Neuron (in vitro differentiated cells): ENCODE results near the gene TBC1D2B.
"Not testable (repeated sequence)": the region's sequence is repeated elsewhere in the genome, so short reads cannot be mapped to it uniquely, and the experiment has no call there.

ENCODE experiments used
- H2AFZ ChIP-seq: one replicate; pipeline ENCODE4 v1.6.1; 2013; ENCODE audit warnings: low read depth, mild to moderate bottlenecking, inconsistent platforms, low read length, moderate library complexity
- H3K27me3 ChIP-seq: one replicate; pipeline ENCODE4 v1.6.1; 2013; ENCODE audit warnings: low read length; ENCODE audit not compliant: insufficient read depth
- H3K36me3 ChIP-seq: one replicate; pipeline ENCODE4 v1.6.1; 2013; ENCODE audit warnings: low read length; ENCODE audit not compliant: insufficient read depth
- H3K4me1 ChIP-seq: one replicate; pipeline ENCODE4 v1.6.1; 2013; ENCODE audit warnings: low read length; ENCODE audit not compliant: insufficient read depth
- H3K4me3 ChIP-seq: 2 replicates; pipeline ENCODE4 v1.5.1; 2013; ENCODE audit warnings: mild to moderate bottlenecking, low read length, moderate library complexity
- H3K9me3 ChIP-seq: one replicate; pipeline ENCODE4 v1.6.1; 2013; ENCODE audit warnings: low read length

The TBC1D2B gene

DNA sequence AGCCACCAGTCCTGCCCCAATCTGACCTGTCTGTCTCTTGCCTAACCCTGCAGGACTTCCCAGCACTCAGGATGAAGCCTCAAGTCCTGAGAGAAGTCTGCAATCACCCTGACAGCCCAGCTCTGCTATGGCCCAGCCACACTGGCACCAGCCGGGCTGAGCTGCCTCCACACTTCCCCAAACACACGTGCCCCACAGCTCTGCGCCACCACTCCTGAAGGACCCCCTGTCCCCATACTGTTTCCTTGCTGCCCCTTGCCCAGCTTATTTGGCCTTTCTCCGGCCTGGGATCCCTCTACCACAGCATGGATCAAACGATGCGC is 76.6 kb downstream of the TBC1D2B start:
- no peak overlapping the region for H3K4me3 ChIP-seq
- H3K9me3 ChIP-seq, result no peaks in the 10 kb centered on the region
- H3K27me3 ChIP-seq, result no peaks in the 10 kb centered on the region
- H3K36me3 ChIP-seq, result peaks cover 3% of the 10 kb centered on the region
- no peak overlapping the region for H2AFZ ChIP-seq
- no peaks in the 10 kb centered on the region for H3K4me1 ChIP-seq

DNA sequence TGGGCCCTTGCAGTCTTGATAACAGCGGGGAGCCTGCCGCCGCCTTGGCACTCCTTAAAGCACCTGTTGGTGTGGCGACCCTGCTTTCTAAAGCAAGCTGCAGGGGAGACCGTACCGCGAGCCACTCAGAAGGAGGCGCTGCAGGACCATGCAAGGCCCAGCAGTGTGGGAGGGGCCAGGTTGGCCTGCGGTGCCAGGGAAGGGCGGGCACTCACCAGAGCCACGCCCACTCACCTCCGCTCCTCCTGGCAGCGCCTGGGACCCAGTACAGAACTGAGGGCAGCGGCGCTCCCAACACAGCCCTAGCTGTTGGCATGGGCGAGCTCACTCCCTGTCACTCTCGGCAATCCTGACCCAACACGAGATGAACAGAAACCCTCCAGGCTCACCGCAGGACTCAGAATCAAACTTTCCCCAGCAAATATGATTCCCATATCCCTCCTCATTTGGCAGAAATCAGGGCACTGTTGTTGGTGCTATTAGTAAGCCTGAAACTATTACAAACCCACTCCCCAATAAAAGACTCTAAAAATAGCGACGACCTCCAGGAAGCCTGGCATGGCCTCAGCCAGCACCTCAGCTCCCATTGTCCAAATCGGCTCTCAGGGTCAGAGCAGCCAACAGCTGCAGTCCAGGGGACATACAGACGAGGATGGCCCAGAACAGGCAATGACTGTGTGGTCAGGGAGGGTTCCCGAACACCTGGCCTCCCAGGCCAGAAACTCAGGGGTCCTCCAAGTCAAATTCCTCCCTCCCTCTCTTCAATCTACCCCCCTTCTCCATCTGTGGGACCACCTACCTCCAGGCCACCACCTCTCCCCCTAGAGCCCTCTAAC is 77.2 kb downstream of the TBC1D2B start:
- Histone ChIP-seq H3K9me3 (no peaks in the 10 kb centered on the region), H3K27me3 (no peaks in the 10 kb centered on the region), H2AFZ (no peak overlapping the region), H3K4me1 (no peaks in the 10 kb centered on the region), H3K4me3 (no peak overlapping the region), H3K36me3 (peaks cover 3% of the 10 kb centered on the region)

DNA sequence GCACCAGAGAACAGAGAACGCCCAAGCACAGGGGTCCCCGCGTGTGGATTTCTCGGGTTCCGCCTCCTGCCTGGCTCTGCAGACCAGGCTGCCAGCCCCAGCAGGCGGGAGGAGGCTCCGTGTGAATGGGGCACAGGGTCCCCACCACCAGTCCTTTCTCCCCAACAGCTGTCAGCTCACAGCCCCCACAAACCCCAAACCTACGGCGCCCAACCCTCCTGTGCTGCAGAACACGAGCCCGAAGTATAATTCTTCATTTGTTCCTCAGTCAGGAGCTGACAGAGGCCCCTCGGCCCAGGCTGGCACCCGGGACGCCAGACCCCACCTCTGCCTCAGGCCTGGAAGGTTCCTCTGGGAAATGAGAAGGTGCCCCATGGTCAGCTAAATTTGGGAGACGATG is 78.0 kb downstream of the TBC1D2B start:
- Histone ChIP-seq H3K36me3 (peaks cover 3% of the 10 kb centered on the region), H2AFZ (no peak overlapping the region), H3K27me3 (no peaks in the 10 kb centered on the region), H3K9me3 (no peaks in the 10 kb centered on the region), H3K4me1 (no peaks in the 10 kb centered on the region), H3K4me3 (no peak overlapping the region)

DNA sequence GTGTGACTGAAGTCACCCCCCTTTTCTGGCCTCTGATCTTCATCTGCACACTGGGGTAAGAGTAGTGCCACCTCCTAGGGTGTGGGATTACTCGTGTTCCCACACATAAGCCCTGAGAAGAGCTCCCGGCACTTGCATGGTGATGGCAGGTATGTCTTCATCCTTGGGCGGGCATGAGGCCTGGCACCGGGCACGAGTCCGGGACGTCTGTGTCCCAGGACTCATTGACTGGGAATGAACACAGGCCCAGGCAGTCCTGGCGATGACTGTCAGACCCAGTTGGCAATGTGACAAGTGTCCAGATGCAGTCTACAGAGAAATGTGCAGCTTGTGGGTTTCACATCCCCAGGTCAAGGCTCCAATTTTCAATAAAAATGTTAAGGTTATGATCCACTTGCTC is 78.9 kb downstream of the TBC1D2B start:
- Histone ChIP-seq H3K4me1 (no peaks in the 10 kb centered on the region), H2AFZ (no peak overlapping the region), H3K36me3 (peaks cover 3% of the 10 kb centered on the region), H3K27me3 (no peaks in the 10 kb centered on the region), H3K9me3 (no peaks in the 10 kb centered on the region), H3K4me3 (no peak overlapping the region)

DNA sequence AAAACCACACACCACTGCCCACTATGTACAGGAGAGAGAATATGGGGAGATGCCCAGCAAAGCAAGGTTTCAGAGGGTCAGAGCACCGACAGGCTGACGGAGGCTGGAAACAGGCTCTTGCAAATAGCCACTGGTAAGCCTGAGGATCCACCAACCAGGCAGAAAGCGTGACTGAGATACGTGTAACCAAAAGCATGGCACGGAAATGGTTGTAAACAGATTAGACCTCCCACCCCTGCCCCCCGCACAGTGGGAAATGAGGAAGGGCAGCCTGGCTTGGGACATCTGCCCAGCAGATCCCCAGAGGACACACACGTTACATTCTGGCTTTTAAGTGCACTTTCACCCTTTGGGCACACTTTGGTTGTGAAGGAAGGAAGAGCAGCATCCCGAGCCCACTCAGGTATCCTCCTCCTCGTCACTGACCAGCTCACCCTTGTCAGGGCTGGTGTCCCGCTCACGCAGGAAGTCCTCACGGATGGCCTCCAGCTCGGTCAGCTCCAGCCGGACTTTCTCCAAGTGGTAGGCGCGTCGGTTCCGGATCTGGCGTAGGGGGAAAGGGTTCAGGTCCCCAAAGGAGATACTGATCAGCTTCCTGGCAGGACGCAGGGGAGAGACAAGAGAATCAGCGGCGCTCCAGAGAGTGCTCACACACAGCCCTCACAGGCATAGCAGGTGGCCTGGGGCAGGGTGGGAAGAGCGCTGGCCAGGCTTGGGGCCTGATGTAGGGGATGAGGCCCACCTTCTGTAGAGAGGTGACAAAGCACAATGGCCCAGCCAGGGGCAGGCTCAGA is 79.6 kb downstream of the TBC1D2B start:
- H3K4me3 ChIP-seq, H3K36me3 ChIP-seq, H2AFZ ChIP-seq, H3K27me3 ChIP-seq, H3K9me3 ChIP-seq, H3K4me1 ChIP-seq: not testable (repeated sequence)

DNA sequence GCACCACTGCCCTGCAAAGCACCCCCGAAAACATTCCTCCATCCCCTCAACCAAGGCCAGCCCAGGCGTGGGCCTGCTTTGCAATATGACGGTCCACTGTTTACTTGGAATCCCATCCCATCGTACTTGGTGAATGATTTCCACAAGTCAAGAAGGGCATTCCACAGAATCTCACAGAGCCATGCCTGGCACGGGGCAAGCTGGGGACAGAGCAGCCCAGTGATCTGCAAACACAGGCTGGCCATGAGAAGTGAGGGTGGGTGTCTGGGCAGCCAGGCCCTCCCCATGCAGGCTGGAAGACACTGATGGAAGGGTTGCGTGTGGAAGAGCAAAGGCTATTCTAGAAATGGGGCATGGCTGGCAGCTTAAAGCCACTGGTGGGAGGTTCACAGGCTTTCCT is 80.3 kb downstream of the TBC1D2B start:
- H3K27me3 ChIP-seq, H3K4me3 ChIP-seq, H2AFZ ChIP-seq: not testable (repeated sequence)

DNA sequence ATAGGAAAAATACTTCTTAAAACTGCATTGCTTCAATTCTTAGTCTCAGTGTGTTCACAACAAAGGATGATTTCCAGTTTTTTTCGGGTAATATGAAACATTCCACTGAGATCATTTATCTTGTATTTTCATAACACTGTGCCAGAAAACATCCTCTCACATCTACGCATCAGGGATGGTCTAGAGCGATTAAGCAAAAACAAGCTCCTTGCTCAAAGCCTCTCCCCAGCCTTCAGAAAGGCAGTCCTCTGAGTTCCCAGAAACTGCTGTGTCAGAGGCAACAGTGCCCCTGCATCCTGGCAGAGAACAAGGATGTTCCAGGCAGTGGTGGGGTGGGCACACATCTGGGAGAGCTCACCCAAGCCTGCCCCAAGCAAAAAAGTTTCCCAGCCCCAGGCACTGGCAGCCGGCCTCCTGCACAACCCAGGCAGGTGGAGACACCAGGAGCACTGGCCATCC is 80.8 kb downstream of the TBC1D2B start:
- not testable (repeated sequence) for H3K27me3 ChIP-seq, H3K9me3 ChIP-seq, H3K4me1 ChIP-seq, H3K4me3 ChIP-seq, H3K36me3 ChIP-seq, H2AFZ ChIP-seq

More for the DNA sequence above, 80.3 kb downstream of the TBC1D2B start:
- not testable (repeated sequence) for H3K4me1 ChIP-seq, H3K36me3 ChIP-seq, H3K9me3 ChIP-seq

DNA sequence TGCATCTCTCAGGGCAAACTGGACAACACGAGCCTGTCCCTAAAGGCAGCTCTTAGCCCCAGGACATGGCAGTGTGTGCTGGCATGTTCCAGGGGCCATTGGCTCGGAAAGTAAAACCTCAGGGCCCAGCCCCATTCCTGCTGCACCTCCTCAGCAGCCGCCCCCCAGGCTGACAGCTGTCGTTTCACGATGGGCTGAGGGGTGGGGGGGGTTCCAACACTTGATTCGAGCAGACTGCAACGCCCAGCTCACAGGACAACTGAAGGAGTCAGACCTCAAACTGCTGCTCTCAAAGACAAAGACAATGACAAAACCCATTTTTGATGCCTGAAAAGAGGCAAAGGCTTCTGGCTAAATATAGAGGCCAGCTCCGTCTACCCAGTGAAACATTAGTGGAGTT is 81.3 kb downstream of the TBC1D2B start:
- H3K4me3 ChIP-seq, H3K4me1 ChIP-seq, H3K27me3 ChIP-seq, H3K9me3 ChIP-seq, H3K36me3 ChIP-seq, H2AFZ ChIP-seq: not testable (repeated sequence)

DNA sequence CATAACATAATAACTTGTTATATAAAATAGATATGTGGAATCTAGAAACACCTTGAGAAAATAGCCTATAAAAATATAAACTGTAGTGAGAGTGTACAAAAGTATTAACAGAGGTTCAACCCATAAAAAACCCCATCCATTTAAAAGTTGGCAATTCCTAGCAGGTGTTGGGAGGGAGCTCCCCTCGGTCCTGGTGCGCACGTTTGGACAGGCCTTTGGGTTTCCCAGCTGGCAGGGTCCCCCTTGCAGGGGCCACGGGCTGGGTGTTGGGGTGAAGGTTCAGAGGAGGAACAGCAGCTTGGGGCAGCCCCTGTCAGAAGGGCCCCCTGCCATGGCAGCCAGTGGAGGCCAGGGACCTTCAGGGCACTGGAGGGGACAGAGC is 82.0 kb downstream of the TBC1D2B start:
- not testable (repeated sequence) for H3K27me3 ChIP-seq, H2AFZ ChIP-seq, H3K4me3 ChIP-seq, H3K9me3 ChIP-seq, H3K36me3 ChIP-seq, H3K4me1 ChIP-seq

DNA sequence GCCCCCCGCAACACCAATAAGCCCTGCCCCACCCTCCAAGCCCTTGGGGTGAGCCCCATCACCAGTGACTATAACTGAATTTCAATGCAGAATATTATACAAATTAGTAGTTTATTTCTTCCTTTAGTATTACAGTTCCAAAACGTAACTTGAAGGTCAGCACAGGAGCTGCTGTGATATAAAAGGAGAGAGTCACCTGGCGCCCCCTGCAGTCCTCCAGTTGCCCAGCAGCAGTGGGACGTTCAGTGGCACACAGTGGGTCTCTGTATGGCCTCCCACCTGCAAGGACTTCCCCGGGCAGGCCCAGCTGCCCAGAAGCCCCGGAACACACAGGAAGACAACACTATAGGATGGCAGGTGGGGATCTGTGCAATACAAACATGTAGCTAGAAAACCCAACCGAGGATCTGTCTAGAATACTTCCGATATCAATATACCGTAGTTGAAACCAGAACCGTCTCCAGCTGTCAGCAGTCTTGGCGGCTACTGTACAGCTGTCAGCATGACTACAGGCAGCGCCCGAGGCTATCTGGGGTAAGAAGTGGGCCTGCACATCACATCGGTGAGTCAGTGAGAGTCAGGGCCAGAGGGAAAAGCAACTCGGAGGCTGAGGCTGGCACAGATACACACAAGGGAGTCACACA is 82.5 kb downstream of the TBC1D2B start:
- not testable (repeated sequence) for H3K9me3 ChIP-seq, H3K4me1 ChIP-seq, H2AFZ ChIP-seq, H3K27me3 ChIP-seq, H3K4me3 ChIP-seq, H3K36me3 ChIP-seq

DNA sequence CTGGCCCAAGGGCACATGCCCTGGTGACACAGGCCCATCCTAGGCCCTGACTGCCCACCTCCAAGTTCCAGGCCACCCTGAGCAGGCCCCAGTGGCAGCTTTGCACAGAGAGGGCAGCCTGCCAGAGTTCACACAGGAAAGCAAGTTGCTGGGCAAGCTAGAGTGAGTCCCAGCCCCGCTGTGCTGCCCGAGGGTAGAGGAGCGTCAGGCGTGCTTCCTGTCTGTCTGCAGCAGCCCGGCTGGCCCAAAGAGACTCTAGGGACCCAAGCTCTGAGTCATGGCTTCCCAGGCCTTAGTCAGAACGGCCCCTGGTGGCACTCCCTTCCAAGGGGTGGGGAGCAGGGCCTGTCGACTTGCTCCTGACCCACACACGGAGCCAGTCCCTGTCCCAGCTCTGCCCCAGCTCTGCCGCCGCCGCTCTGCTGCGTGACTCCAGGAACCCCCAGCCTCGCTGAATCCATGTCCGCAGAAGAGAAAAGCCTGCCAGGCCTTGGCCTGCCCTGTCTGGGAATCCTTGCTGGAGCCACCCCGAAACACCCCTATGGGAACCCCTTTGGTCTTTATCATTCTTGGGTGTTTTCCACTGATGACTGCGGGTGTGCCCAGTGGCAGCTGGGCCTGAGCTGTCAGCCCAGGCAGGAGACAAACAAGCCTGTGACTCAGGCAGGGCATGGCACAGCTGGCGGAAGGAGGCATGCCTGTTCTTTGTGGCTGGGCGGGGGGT is 83.4 kb downstream of the TBC1D2B start:
- H3K4me3 ChIP-seq, H3K4me1 ChIP-seq, H3K9me3 ChIP-seq, H2AFZ ChIP-seq, H3K27me3 ChIP-seq, H3K36me3 ChIP-seq: not testable (repeated sequence)

DNA sequence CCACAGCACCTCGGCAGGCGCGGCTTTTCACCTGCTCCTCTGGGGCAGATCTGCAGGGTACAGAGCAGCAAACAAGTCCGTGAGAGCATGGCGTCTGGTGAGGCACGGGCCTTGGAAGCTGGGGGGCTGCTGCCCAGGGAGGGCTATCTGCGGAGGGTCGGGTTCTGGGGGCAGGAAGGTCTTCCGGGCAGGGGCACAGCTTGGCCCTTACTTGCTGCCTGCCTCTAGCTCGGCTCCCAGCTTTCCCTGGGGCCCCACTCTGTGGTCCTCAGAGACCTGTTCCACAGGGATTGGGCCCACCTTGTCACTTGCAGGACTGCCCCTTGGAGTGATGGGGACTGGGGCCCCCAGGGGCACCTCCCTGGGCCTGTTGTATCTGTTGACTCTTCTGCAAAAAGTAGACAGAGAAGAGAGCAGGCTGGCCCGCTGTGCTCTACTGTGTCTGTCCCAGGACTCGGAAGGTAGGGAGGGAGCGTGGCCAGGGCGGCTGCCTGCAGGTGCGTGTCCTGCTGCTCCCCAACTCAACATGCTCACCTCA is 84.1 kb downstream of the TBC1D2B start:
- H3K4me1 ChIP-seq, result peaks cover 8% of the 10 kb centered on the region
- H2AFZ ChIP-seq, result no peak overlapping the region
- H3K27me3 ChIP-seq, result no peaks in the 10 kb centered on the region
- no peaks in the 10 kb centered on the region for H3K9me3 ChIP-seq
- no peaks in the 10 kb centered on the region for H3K36me3 ChIP-seq
- no peak overlapping the region for H3K4me3 ChIP-seq
